GM12878 (cell line): ENCODE data around the gene PDPK1. TPM values are rescaled to one million over a fixed set of nuclear protein-coding genes. Genes with fewer than 3 reads are reported as not detected.

Experiments
- FOXK2 ChIP-seq: fragments of 450-650 bp; IDR thresholded peaks from 2 replicates; pipeline ENCODE4 v1.6.1; 2017; ENCODE audit warnings: mild to moderate bottlenecking, moderate library complexity
- GABPA ChIP-seq: IDR thresholded peaks from 2 replicates; pipeline ENCODE4 v1.6.1; 2014; ENCODE audit warnings: antibody characterized with exemption, low read depth, mild to moderate bottlenecking, inconsistent platforms
- MTA3 ChIP-seq: IDR thresholded peaks from 2 replicates; pipeline ENCODE4 v1.6.1; 2012; ENCODE audit warnings: low read length, inconsistent platforms, borderline replicate concordance
- RB1 ChIP-seq: fragments of 450-650 bp; formaldehyde crosslinking; IDR thresholded peaks from 2 replicates; pipeline ENCODE4 v1.6.1; 2017; ENCODE audit warnings: mild to moderate bottlenecking, borderline replicate concordance
- ZBED1 ChIP-seq: IDR thresholded peaks from 2 replicates; pipeline ENCODE4 v1.6.1; 2016; ENCODE audit warnings: borderline replicate concordance
- ZNF592 ChIP-seq: fragments of 450-650 bp; IDR thresholded peaks from 2 replicates; pipeline ENCODE4 v1.6.1; 2017; ENCODE audit warnings: mild to moderate bottlenecking, moderate library complexity
- polyA plus RNA-seq, 11 experiments: library from polyadenylated mRNA; depleted of rRNA in 4 of 11; unstranded in 6 of 11; stranded (reverse) in 5 of 11; fragments of >200 nt; fragmentation: Nextera tagmentation in 4 of 11; fragmentation: Illumina TruSeq in 1 of 11; extraction: Ambion mirVana in 4 of 11; extraction: Trizol in 1 of 11; gene quantifications; 1 replicate in 1 of 11; 2 replicates in 10 of 11; pipeline versions ENCODE4 v1.2.1 to v1.2.3, GENCODE V29; 2011 to 2016; ENCODE audit warnings: inconsistent platforms in 2 of 11, missing spikeins in 2 of 11, low read depth in 1 of 11
- total RNA-seq, 4 experiments: library from RNA; depleted of rRNA in 3 of 4; stranded (reverse); fragments of >200 nt in 3 of 4; fragmentation: Illumina TruSeq in 1 of 4; extraction: Trizol in 1 of 4; gene quantifications; 2 replicates each; pipeline versions ENCODE4 v1.2.1 to v1.2.3, GENCODE V29; 2013 to 2021
- TF ChIP-seq, protein P1 (sequence below): fragments of 450-650 bp; formaldehyde crosslinking; IDR thresholded peaks from 2 replicates; pipeline ENCODE4 v1.4.0; 2022; ENCODE audit warnings: mild to moderate bottlenecking, moderate library complexity
- TF ChIP-seq, protein P2 (sequence below): fragments of 450-650 bp; IDR thresholded peaks from 2 replicates; pipeline ENCODE4 v1.6.1; 2018; ENCODE audit warnings: mild to moderate bottlenecking, low read depth, moderate library complexity; ENCODE audit not compliant: partially characterized antibody

The PDPK1 gene
- total and polyA plus RNA-seq, 10 of the 15 experiments (the other 5 are each of a cell fraction or from before 2014, with no cell fraction given) = 3.9 to 41.3 (median 25.5) TPM

GRCh38 chr16:2524339-2524938 is 13.4 kb upstream of the PDPK1 start (continued):
- TF ChIP-seq, protein P1, sequence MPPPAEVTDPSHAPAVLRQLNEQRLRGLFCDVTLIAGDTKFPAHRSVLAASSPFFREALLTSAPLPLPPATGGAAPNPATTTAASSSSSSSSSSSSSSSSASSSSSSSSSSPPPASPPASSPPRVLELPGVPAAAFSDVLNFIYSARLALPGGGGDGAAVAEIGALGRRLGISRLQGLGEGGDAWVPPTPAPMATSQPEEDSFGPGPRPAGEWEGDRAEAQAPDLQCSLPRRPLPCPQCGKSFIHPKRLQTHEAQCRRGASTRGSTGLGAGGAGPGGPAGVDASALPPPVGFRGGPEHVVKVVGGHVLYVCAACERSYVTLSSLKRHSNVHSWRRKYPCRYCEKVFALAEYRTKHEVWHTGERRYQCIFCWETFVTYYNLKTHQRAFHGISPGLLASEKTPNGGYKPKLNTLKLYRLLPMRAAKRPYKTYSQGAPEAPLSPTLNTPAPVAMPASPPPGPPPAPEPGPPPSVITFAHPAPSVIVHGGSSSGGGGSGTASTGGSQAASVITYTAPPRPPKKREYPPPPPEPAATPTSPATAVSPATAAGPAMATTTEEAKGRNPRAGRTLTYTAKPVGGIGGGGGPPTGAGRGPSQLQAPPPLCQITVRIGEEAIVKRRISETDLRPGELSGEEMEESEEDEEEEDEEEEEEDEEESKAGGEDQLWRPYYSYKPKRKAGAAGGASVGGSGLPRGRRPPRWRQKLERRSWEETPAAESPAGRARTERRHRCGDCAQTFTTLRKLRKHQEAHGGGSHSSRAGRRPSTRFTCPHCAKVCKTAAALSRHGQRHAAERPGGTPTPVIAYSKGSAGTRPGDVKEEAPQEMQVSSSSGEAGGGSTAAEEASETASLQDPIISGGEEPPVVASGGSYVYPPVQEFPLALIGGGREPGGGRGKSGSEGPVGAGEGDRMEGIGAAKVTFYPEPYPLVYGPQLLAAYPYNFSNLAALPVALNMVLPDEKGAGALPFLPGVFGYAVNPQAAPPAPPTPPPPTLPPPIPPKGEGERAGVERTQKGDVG (CRISPR knock-in tag) = no peak
- no peak for TF ChIP-seq FOXK2
- no peak for TF ChIP-seq RB1
- TF ChIP-seq, protein P2, sequence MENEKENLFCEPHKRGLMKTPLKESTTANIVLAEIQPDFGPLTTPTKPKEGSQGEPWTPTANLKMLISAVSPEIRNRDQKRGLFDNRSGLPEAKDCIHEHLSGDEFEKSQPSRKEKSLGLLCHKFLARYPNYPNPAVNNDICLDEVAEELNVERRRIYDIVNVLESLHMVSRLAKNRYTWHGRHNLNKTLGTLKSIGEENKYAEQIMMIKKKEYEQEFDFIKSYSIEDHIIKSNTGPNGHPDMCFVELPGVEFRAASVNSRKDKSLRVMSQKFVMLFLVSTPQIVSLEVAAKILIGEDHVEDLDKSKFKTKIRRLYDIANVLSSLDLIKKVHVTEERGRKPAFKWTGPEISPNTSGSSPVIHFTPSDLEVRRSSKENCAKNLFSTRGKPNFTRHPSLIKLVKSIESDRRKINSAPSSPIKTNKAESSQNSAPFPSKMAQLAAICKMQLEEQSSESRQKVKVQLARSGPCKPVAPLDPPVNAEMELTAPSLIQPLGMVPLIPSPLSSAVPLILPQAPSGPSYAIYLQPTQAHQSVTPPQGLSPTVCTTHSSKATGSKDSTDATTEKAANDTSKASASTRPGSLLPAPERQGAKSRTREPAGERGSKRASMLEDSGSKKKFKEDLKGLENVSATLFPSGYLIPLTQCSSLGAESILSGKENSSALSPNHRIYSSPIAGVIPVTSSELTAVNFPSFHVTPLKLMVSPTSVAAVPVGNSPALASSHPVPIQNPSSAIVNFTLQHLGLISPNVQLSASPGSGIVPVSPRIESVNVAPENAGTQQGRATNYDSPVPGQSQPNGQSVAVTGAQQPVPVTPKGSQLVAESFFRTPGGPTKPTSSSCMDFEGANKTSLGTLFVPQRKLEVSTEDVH = no peak
- no peak for TF ChIP-seq ZNF592
- TF ChIP-seq GABPA = no peak
- TF ChIP-seq ZBED1 = no peak
- no peak for TF ChIP-seq MTA3
